Calu3 (cell line): Measurements from ENCODE around the gene DLX1. TPM values are rescaled to one million over a fixed set of nuclear protein-coding genes. Genes with fewer than 3 reads are reported as not detected.
"Not testable (repeated sequence)": the region's sequence is repeated elsewhere in the genome, so short reads cannot be mapped to it uniquely, and the experiment has no call there.

Source experiments
- BruUV-seq: library from RNA; stranded (reverse); fragments of 400-500 nt; replicated peaks from 2 replicates; lab custom pipeline; 2021; lab: Mats Ljungman, UMichigan
- CTCF ChIA-PET: fragments of 300-600 bp; sonication (Branson Sonifier 250); formaldehyde crosslinking; loops from one replicate; lab custom pipeline; 2022; ENCODE audit warnings: antibody characterized with exemption; lab: Charles Lee
- DNase-seq: peaks from one replicate; pipeline ENCODE4 v3.0.0; 2022
- H3K27ac Mint-ChIP-seq: one replicate; pipeline ENCODE4 v1.8.0; 2022; ENCODE audit warnings: mixed read lengths; ENCODE audit not compliant: unreplicated experiment
- H3K27me3 Mint-ChIP-seq: one replicate; pipeline ENCODE4 v1.8.0; 2022; ENCODE audit warnings: mixed read lengths; ENCODE audit not compliant: unreplicated experiment
- H3K36me3 Mint-ChIP-seq: one replicate; pipeline ENCODE4 v1.8.0; 2022; ENCODE audit warnings: mild to moderate bottlenecking, moderate library complexity, mixed read lengths; ENCODE audit not compliant: insufficient read depth, unreplicated experiment
- H3K4me1 Mint-ChIP-seq: one replicate; pipeline ENCODE4 v1.8.0; 2022; ENCODE audit warnings: mild to moderate bottlenecking, low read depth, mixed read lengths; ENCODE audit not compliant: unreplicated experiment
- H3K4me3 Mint-ChIP-seq: one replicate; pipeline ENCODE4 v1.8.0; 2022; ENCODE audit warnings: mild to moderate bottlenecking, low read depth, moderate library complexity, mixed read lengths; ENCODE audit not compliant: unreplicated experiment
- H3K9me3 Mint-ChIP-seq: one replicate; pipeline ENCODE4 v1.8.0; 2022; ENCODE audit warnings: low read depth, mixed read lengths; ENCODE audit not compliant: unreplicated experiment
- intact Hi-C: fragments of 100-400 bp; cut with micrococcal nuclease; formaldehyde crosslinking; loops from one replicate; pipeline ENCODE4 v1.10.0; 2022; ENCODE audit not compliant: unreplicated experiment
- total RNA-seq: library from RNA; stranded (reverse); gene quantifications from 2 replicates; pipeline ENCODE4 v1.2.3, GENCODE V29; 2022
- TF ChIP-seq, protein P1 (sequence below): fragments of 200-600 bp; IDR thresholded peaks from one replicate; pipeline ENCODE4 v1.8.0; 2022; ENCODE audit warnings: antibody characterized with exemption; ENCODE audit not compliant: unreplicated experiment

The DLX1 gene
- total RNA-seq, 1 experiment from 2014 or later, result not detected

DNA sequence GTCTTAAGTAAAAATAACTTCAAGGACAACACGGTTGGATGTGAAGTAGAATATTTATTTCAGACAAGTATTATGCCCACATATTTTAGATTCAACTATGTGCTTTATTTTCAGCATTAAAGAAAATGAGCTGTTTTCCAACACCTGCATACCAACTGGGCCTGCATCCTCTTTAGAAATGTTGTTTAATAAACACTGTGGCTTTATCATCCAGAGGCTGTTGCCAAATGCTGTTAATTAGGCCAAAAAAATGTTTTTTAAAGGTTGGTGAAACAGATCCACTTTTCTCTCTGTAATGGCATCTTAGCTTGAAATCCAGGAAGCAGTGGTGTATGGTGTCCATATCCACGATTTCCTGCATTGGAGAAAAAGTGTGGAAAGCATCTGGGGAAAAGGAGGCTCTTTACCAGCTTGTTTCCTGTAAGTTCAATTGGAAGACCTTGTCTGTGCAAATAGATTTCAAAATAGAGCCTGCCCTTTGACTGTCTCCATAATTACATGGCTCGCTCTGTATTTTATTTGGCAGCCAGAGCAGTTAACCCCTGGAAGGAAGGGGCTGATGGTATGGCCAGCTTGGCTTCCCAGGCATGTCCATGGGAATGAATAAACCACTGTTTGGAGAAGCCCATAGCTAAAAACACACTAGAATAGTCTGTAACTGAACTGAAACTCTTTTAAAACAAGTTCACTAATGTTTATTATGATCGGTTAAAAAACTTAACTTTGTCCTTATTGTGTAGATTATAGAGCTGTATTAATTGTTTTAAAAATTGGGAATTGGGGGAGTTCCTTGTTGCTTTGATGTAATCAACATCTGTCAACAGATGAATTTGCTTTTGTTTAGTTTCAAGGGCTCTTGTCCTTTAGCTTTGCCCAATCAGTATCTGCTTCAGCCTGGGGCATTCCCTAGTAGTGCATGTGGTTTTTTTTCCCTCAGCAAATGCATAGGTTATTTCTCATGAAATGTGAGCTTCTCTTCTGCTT is 33.0 kb upstream of the DLX1 start:
- H3K36me3 Mint-ChIP-seq, result no peaks in the 10 kb centered on the region
- intact Hi-C loops, result no loop called here
- no peaks in the 10 kb centered on the region for H3K9me3 Mint-ChIP-seq
- BruUV-seq, result no TSS peak
- CTCF ChIA-PET, result no interaction called here
- no peaks in the 10 kb centered on the region for H3K27me3 Mint-ChIP-seq
- no peak for DNase-seq
- no peak overlapping the region for H3K27ac Mint-ChIP-seq
- no peaks in the 10 kb centered on the region for H3K4me1 Mint-ChIP-seq
- TF ChIP-seq, protein P1, sequence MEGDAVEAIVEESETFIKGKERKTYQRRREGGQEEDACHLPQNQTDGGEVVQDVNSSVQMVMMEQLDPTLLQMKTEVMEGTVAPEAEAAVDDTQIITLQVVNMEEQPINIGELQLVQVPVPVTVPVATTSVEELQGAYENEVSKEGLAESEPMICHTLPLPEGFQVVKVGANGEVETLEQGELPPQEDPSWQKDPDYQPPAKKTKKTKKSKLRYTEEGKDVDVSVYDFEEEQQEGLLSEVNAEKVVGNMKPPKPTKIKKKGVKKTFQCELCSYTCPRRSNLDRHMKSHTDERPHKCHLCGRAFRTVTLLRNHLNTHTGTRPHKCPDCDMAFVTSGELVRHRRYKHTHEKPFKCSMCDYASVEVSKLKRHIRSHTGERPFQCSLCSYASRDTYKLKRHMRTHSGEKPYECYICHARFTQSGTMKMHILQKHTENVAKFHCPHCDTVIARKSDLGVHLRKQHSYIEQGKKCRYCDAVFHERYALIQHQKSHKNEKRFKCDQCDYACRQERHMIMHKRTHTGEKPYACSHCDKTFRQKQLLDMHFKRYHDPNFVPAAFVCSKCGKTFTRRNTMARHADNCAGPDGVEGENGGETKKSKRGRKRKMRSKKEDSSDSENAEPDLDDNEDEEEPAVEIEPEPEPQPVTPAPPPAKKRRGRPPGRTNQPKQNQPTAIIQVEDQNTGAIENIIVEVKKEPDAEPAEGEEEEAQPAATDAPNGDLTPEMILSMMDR, result no peak
- H3K4me3 Mint-ChIP-seq, result no peak overlapping the region

DNA sequence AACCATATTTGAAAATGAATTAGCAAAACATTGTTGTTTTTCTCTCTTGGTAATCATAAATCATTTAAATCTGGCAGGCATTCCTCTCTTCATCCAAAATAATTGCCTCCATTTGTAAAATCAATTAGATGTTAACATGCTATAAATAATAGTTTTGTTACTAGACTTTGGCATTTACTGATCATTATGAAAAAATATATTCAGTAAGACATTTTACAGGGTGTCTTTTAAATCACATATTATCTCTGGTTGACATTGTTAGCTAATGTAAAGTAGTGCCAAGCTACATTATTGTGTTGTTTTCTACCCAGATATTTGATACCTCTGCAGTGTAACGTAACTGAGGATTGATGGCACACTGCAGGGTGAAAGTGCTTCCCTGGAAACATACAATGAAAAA is 31.8 kb upstream of the DLX1 start:
- H3K27me3 Mint-ChIP-seq, result no peaks in the 10 kb centered on the region
- H3K27ac Mint-ChIP-seq, result no peak overlapping the region
- no TSS peak for BruUV-seq
- H3K9me3 Mint-ChIP-seq, result no peaks in the 10 kb centered on the region
- H3K4me1 Mint-ChIP-seq, result no peaks in the 10 kb centered on the region
- CTCF ChIA-PET, result no interaction called here
- DNase-seq, result no peak
- TF ChIP-seq, protein P1, result no peak
- intact Hi-C loops, result no loop called here
- H3K36me3 Mint-ChIP-seq, result no peaks in the 10 kb centered on the region
- H3K4me3 Mint-ChIP-seq, result no peak overlapping the region

DNA sequence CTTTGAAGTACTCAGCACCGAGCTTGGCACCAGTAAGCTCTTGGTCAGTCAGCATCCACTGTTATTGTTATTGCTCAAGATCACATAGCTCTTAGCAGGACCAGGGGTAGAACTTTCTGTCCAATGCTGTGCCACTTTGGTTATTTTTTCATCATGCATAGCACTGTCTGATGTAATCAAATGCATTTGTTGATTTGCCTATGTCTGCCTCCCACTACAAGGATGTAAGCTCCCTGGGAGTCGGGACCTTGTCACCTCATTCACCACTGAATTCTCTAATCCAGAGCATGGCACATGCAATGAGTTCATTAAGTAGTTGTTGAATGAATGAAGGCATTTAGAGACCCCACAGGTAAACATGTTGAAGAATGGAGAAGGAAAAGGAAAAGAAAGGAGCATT is 29.0 kb upstream of the DLX1 start:
- H3K9me3 Mint-ChIP-seq, result no peaks in the 10 kb centered on the region
- H3K4me3 Mint-ChIP-seq, result no peak overlapping the region
- CTCF ChIA-PET, result interaction anchor here (0.7 to 1.1 kb wide), 2 partner anchors 15 to 89 kb away, joined by 3 read pairs; no protein-coding TSS in a partner anchor

DNA sequence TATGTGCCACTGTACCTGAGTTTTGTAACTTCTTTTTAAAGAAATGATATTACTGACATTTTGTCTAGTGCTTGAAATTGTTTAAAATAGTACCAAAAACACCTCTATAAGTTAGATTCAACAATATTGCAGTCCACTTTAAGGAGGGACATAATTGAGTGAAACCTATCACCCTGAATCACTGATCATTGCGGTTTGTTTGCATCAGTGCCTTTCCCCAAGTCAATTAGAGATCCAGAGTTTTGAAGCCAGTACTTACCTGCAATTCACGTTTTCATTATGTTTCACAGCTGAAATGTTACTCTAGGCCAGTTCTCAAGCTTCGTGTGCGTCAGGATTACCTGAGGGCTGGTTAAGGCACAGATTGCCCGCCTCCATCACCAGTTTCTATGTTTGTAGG is 26.6 kb upstream of the DLX1 start:
- TF ChIP-seq, protein P1, result no peak
- Mint-ChIP-seq H3K4me3 (no peak overlapping the region), H3K27me3 (no peaks in the 10 kb centered on the region), H3K4me1 (no peaks in the 10 kb centered on the region), H3K9me3 (no peaks in the 10 kb centered on the region), H3K36me3 (no peaks in the 10 kb centered on the region), H3K27ac (no peak overlapping the region)
- DNase-seq, result no peak
- BruUV-seq, result no TSS peak
- CTCF ChIA-PET, result no interaction called here
- intact Hi-C loops, result no loop called here

More for the DNA sequence above, 29.0 kb upstream of the DLX1 start:
- Mint-ChIP-seq H3K27me3 (no peaks in the 10 kb centered on the region), H3K36me3 (no peaks in the 10 kb centered on the region), H3K4me1 (no peaks in the 10 kb centered on the region), H3K27ac (no peak overlapping the region)
- TF ChIP-seq, protein P1, result no peak
- DNase-seq, result no peak
- intact Hi-C loops, result no loop called here
- no TSS peak for BruUV-seq

DNA sequence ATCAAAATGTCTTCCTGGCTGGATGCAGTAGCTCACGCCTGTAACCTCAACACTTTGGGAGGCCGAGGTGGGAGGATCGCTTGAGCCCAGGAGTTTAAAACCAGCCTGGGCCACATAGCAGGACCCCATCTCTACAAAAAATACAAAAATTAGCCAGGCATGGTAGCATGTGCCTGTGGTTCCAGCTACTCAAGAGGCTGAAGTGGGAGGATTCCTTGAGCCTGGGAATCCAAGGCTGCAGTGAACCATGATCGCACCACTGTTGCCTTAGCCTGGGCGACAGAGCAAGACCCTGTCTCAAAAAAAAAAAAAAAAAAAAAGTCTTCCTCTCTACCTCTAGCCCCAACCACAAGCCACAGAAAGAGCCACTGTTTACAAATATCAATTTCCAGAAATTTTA is 25.2 kb upstream of the DLX1 start:
- CTCF ChIA-PET, result interaction anchor here (0.7 kb wide), 1 partner anchor 517 kb away, joined by 3 read pairs; no protein-coding TSS in a partner anchor
- DNase-seq, H3K4me3 Mint-ChIP-seq, H3K27ac Mint-ChIP-seq, H3K36me3 Mint-ChIP-seq, H3K9me3 Mint-ChIP-seq, H3K4me1 Mint-ChIP-seq, BruUV-seq, intact Hi-C loops, H3K27me3 Mint-ChIP-seq: not testable (repeated sequence)
